OCI-LY1 (cell line): ENCODE measurements around the gene ERBB2.
"Not testable (repeated sequence)": the region's sequence is repeated elsewhere in the genome, so short reads cannot be mapped to it uniquely, and the experiment has no call there.

ENCODE experiments used
- H2AFZ ChIP-seq: fragments of 200-600 bp; sonication (generic), shearing (Covaris generic); 2 replicates; pipeline ENCODE4 v1.6.0; 2014; ENCODE audit warnings: antibody characterized with exemption, mild to moderate bottlenecking, low read length
- H3F3A ChIP-seq: fragments of 200-600 bp; sonication (generic), shearing (Covaris generic); 2 replicates; pipeline ENCODE4 v1.6.0; 2014; ENCODE audit warnings: mild to moderate bottlenecking, antibody characterized with exemption, low read length, moderate library complexity; ENCODE audit not compliant: insufficient read depth
- H3K27ac ChIP-seq: fragments of 200-600 bp; sonication (generic); 2 replicates; pipeline ENCODE4 v1.5.1; 2014; ENCODE audit warnings: low read length, mixed run types, mild to moderate bottlenecking, low read depth; ENCODE audit not compliant: poor library complexity, severe bottlenecking
- H3K27me3 ChIP-seq: fragments of 200-600 bp; sonication (generic); 2 replicates; pipeline ENCODE4 v1.6.0; 2014; ENCODE audit warnings: antibody characterized with exemption, mild to moderate bottlenecking, low read length, moderate library complexity; ENCODE audit not compliant: insufficient read depth
- H3K36me3 ChIP-seq: fragments of 200-600 bp; sonication (generic); 2 replicates; pipeline ENCODE4 v1.6.1; 2014; ENCODE audit warnings: mild to moderate bottlenecking, antibody characterized with exemption, low read length, moderate library complexity, mixed read lengths; ENCODE audit not compliant: insufficient read depth
- H3K4me1 ChIP-seq: fragments of 200-600 bp; sonication (generic); 2 replicates; pipeline ENCODE4 v1.5.1; 2014; ENCODE audit warnings: mild to moderate bottlenecking, low read length, moderate library complexity; ENCODE audit not compliant: insufficient read depth, severe bottlenecking
- H3K4me2 ChIP-seq: fragments of 200-600 bp; sonication (generic), shearing (Covaris generic); 2 replicates; pipeline ENCODE4 v1.6.1; 2014; ENCODE audit warnings: low read length
- H3K4me3 ChIP-seq: fragments of 200-600 bp; sonication (generic); 2 replicates; pipeline ENCODE4 v1.5.1; 2014; ENCODE audit warnings: low read length, low read depth, mild to moderate bottlenecking, mixed read lengths; ENCODE audit not compliant: poor library complexity, severe bottlenecking
- H3K79me2 ChIP-seq: fragments of 200-600 bp; shearing (Covaris generic); 2 replicates; pipeline ENCODE4 v1.6.1; 2016; ENCODE audit warnings: mixed run types, low read length, mixed read lengths; ENCODE audit not compliant: insufficient read depth
- H3K9ac ChIP-seq: fragments of 200-600 bp; sonication (generic), shearing (Covaris generic); 2 replicates; pipeline ENCODE4 v1.6.1; 2014; ENCODE audit warnings: mild to moderate bottlenecking, low read length, mixed read lengths
- H3K9me2 ChIP-seq: fragments of 200-600 bp; sonication (generic), shearing (Covaris generic); 2 replicates; pipeline ENCODE4 v1.6.1; 2014; ENCODE audit warnings: low read depth, mild to moderate bottlenecking, low read length, mixed read lengths
- H3K9me3 ChIP-seq: fragments of 200-600 bp; shearing (Covaris generic); 2 replicates; pipeline ENCODE4 v1.6.1; 2014; ENCODE audit warnings: low read length, mixed read lengths
- H4K20me1 ChIP-seq: fragments of 200-600 bp; sonication (generic), shearing (Covaris generic); 2 replicates; pipeline ENCODE4 v1.6.0; 2016; ENCODE audit warnings: mild to moderate bottlenecking, low read length; ENCODE audit not compliant: insufficient read depth
- CTCF ChIP-seq: fragments of 200-600 bp; sonication (generic), shearing (Covaris generic); IDR thresholded peaks from 2 replicates; pipeline ENCODE4 v1.5.1; 2017; ENCODE audit warnings: mild to moderate bottlenecking, antibody characterized with exemption, low read length, moderate library complexity, mixed read lengths
- EZH2 ChIP-seq: fragments of 200-600 bp; sonication (generic), shearing (Covaris generic); IDR thresholded peaks from 2 replicates; pipeline ENCODE4 v1.8.0; 2017; ENCODE audit warnings: borderline replicate concordance, mixed run types, mild to moderate bottlenecking, antibody characterized with exemption, low read length, moderate library complexity, mixed read lengths

ERBB2 gene

GRCh38 chr17:39709319-39709997 is 9.6 kb downstream of the ERBB2 start:
- no peak for TF ChIP-seq EZH2
- no peak for TF ChIP-seq CTCF
- Histone ChIP-seq H3K27ac (no peak overlapping the region), H3F3A (no peaks in the 10 kb centered on the region), H3K4me3 (no peak overlapping the region), H3K4me2 (no peak overlapping the region), H3K36me3 (no peaks in the 10 kb centered on the region), H3K9me2 (no peaks in the 10 kb centered on the region), H3K27me3 (no peaks in the 10 kb centered on the region), H3K9me3 (no peaks in the 10 kb centered on the region), H2AFZ (no peak overlapping the region), H3K9ac (no peak overlapping the region), H4K20me1 (no peaks in the 10 kb centered on the region), H3K79me2 (no peaks in the 10 kb centered on the region), H3K4me1 (no peaks in the 10 kb centered on the region)

GRCh38 chr17:39709998-39710964 is 10.4 kb downstream of the ERBB2 start:
- Histone ChIP-seq H3K9ac (no peak overlapping the region), H3K4me1 (no peaks in the 10 kb centered on the region), H3K4me2 (no peak overlapping the region), H3K36me3 (no peaks in the 10 kb centered on the region), H3F3A (no peaks in the 10 kb centered on the region), H4K20me1 (no peaks in the 10 kb centered on the region), H3K27me3 (no peaks in the 10 kb centered on the region), H3K9me3 (no peaks in the 10 kb centered on the region), H3K4me3 (no peak overlapping the region), H3K79me2 (no peaks in the 10 kb centered on the region), H3K9me2 (no peaks in the 10 kb centered on the region), H2AFZ (no peak overlapping the region), H3K27ac (no peak overlapping the region)
- TF ChIP-seq CTCF (no peak), EZH2 (no peak)

GRCh38 chr17:39711071-39711470 is 11.2 kb downstream of the ERBB2 start:
- not testable (repeated sequence) for H4K20me1 ChIP-seq, H3F3A ChIP-seq, H3K4me2 ChIP-seq, H3K4me3 ChIP-seq, H3K36me3 ChIP-seq, H3K9me3 ChIP-seq, H3K4me1 ChIP-seq, H3K27ac ChIP-seq, H3K9ac ChIP-seq, H2AFZ ChIP-seq, H3K79me2 ChIP-seq, H3K9me2 ChIP-seq, H3K27me3 ChIP-seq
